ENCODE measurements around the gene DVL2. TPM values are rescaled to one million over a fixed set of nuclear protein-coding genes. Genes with fewer than 3 reads are reported as not detected.

DVL2 gene
- total and polyA plus RNA-seq, 2 of the 13 experiments (the other 11 are each of a cell fraction or from before 2014, with no cell fraction given), result 5.7 to 38.2 TPM

DNA sequence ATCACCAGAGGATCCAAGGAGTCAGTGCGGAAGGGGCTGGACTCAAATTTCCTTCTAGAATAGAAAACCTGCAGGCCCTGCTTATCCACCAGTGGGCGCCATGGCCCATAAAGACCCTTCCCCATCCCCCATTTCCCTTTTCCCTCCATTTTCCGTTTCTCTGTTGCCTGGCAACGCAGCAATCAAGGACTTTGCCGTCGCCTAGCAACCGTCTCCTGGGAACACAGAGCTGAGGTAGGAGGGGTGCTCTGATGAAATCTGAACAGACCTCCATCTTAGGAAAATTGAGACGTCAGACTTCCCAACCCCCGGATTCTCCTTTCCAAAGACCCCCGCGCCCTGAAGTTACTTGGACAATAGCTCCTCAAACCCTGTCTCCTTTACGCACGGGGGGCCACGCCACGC lies 20.4 kb downstream of the DVL2 start (continued):
- TF ChIP-seq CREM (IDR thresholded peaks at IDR 0.05), result no peak
- no peak for TF ChIP-seq CREM (CRISPR knock-in tag; IDR thresholded peaks at IDR 0.05)
- no peak for TF ChIP-seq SIN3A (IDR thresholded peaks at IDR 0.05; ENCODE audit: borderline replicate concordance, low read depth, low read length)
- TF ChIP-seq ZNF205 (CRISPR knock-in tag; IDR thresholded peaks at IDR 0.05), result no peak
- no peak for TF ChIP-seq ZNF292 (CRISPR knock-in tag; IDR thresholded peaks at IDR 0.05; ENCODE audit: borderline replicate concordance, low read depth)
- no peak for TF ChIP-seq SSRP1 (CRISPR knock-in tag; IDR thresholded peaks at IDR 0.05)
- TF ChIP-seq, protein P1, sequence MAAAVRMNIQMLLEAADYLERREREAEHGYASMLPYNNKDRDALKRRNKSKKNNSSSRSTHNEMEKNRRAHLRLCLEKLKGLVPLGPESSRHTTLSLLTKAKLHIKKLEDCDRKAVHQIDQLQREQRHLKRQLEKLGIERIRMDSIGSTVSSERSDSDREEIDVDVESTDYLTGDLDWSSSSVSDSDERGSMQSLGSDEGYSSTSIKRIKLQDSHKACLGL (CRISPR knock-in tag; IDR thresholded peaks at IDR 0.05), result no peak
- TF ChIP-seq, protein P2, sequence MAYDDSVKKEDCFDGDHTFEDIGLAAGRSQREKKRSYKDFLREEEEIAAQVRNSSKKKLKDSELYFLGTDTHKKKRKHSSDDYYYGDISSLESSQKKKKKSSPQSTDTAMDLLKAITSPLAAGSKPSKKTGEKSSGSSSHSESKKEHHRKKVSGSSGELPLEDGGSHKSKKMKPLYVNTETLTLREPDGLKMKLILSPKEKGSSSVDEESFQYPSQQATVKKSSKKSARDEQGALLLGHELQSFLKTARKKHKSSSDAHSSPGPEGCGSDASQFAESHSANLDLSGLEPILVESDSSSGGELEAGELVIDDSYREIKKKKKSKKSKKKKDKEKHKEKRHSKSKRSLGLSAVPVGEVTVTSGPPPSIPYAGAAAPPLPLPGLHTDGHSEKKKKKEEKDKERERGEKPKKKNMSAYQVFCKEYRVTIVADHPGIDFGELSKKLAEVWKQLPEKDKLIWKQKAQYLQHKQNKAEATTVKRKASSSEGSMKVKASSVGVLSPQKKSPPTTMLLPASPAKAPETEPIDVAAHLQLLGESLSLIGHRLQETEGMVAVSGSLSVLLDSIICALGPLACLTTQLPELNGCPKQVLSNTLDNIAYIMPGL (CRISPR knock-in tag; IDR thresholded peaks at IDR 0.05; ENCODE audit: borderline replicate concordance in 1 of 2, low read depth in 1 of 2), result no peak; a peak in 1 of 4 replicates
- TF ChIP-seq ZNF569 (CRISPR knock-in tag; IDR thresholded peaks at IDR 0.05; ENCODE audit: borderline replicate concordance), result no peak
- TF ChIP-seq CHD4 (IDR thresholded peaks at IDR 0.05; ENCODE audit: borderline replicate concordance, low read length), result no peak
- TF ChIP-seq ZNF446 (CRISPR knock-in tag; IDR thresholded peaks at IDR 0.05), result no peak
- no peak for TF ChIP-seq GATAD2A (CRISPR knock-in tag; IDR thresholded peaks at IDR 0.05)
- TF ChIP-seq ASH2L (IDR thresholded peaks at IDR 0.05; ENCODE audit: insufficient read length, low read depth, low read length), result peak; percentile 32
- TF ChIP-seq, protein P3, sequence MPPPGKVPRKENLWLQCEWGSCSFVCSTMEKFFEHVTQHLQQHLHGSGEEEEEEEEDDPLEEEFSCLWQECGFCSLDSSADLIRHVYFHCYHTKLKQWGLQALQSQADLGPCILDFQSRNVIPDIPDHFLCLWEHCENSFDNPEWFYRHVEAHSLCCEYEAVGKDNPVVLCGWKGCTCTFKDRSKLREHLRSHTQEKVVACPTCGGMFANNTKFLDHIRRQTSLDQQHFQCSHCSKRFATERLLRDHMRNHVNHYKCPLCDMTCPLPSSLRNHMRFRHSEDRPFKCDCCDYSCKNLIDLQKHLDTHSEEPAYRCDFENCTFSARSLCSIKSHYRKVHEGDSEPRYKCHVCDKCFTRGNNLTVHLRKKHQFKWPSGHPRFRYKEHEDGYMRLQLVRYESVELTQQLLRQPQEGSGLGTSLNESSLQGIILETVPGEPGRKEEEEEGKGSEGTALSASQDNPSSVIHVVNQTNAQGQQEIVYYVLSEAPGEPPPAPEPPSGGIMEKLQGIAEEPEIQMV (CRISPR knock-in tag; IDR thresholded peaks at IDR 0.05; ENCODE audit: low read depth), result no peak
- peak; percentile 40; the same call in 1 of the 2 replicates for TF ChIP-seq CEBPG (CRISPR knock-in tag; IDR thresholded peaks at IDR 0.05)
- no peak for TF ChIP-seq NONO (IDR thresholded peaks at IDR 0.05)
- no peak for TF ChIP-seq NONO (CRISPR knock-in tag; conservative IDR thresholded peaks at IDR 0.05)
- TF ChIP-seq FOXA1 (IDR thresholded peaks at IDR 0.05), result no peak
- no peak for TF ChIP-seq FOXA1 (CRISPR knock-in tag; IDR thresholded peaks at IDR 0.05)
- no peak for TF ChIP-seq TCF12 (IDR thresholded peaks at IDR 0.05)
- TF ChIP-seq TCF12 (CRISPR knock-in tag; IDR thresholded peaks at IDR 0.05), result no peak
- no peak for TF ChIP-seq KDM6A (CRISPR knock-in tag; IDR thresholded peaks at IDR 0.05; ENCODE audit: low read depth)
- TF ChIP-seq, protein P4, sequence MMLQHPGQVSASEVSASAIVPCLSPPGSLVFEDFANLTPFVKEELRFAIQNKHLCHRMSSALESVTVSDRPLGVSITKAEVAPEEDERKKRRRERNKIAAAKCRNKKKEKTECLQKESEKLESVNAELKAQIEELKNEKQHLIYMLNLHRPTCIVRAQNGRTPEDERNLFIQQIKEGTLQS (CRISPR knock-in tag; IDR thresholded peaks at IDR 0.05), result no peak
- TF ChIP-seq, protein P5, sequence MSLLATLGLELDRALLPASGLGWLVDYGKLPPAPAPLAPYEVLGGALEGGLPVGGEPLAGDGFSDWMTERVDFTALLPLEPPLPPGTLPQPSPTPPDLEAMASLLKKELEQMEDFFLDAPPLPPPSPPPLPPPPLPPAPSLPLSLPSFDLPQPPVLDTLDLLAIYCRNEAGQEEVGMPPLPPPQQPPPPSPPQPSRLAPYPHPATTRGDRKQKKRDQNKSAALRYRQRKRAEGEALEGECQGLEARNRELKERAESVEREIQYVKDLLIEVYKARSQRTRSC (CRISPR knock-in tag; IDR thresholded peaks at IDR 0.05; ENCODE audit: low read depth), result no peak
- peak; percentile 94 for TF ChIP-seq RFX3 (CRISPR knock-in tag; IDR thresholded peaks at IDR 0.05)
- TF ChIP-seq, protein P6, sequence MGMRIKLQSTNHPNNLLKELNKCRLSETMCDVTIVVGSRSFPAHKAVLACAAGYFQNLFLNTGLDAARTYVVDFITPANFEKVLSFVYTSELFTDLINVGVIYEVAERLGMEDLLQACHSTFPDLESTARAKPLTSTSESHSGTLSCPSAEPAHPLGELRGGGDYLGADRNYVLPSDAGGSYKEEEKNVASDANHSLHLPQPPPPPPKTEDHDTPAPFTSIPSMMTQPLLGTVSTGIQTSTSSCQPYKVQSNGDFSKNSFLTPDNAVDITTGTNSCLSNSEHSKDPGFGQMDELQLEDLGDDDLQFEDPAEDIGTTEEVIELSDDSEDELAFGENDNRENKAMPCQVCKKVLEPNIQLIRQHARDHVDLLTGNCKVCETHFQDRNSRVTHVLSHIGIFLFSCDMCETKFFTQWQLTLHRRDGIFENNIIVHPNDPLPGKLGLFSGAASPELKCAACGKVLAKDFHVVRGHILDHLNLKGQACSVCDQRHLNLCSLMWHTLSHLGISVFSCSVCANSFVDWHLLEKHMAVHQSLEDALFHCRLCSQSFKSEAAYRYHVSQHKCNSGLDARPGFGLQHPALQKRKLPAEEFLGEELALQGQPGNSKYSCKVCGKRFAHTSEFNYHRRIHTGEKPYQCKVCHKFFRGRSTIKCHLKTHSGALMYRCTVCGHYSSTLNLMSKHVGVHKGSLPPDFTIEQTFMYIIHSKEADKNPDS (CRISPR knock-in tag; IDR thresholded peaks at IDR 0.05), result no peak
- no peak for TF ChIP-seq AGO1 (IDR thresholded peaks at IDR 0.05; ENCODE audit: low read depth, low read length, poor library complexity, severe bottlenecking)

Measured in HepG2 (cell line).